NCI-H1694 (cell line): ENCODE results near the gene PIGB.
"Not testable (repeated sequence)": the region's sequence is repeated elsewhere in the genome, so short reads cannot be mapped to it uniquely, and the experiment has no call there.

Source experiments
- DNase-seq: peaks from one replicate; lab custom pipeline; 2025; lab: John Stamatoyannopoulos, UW

Gene PIGB

DNA sequence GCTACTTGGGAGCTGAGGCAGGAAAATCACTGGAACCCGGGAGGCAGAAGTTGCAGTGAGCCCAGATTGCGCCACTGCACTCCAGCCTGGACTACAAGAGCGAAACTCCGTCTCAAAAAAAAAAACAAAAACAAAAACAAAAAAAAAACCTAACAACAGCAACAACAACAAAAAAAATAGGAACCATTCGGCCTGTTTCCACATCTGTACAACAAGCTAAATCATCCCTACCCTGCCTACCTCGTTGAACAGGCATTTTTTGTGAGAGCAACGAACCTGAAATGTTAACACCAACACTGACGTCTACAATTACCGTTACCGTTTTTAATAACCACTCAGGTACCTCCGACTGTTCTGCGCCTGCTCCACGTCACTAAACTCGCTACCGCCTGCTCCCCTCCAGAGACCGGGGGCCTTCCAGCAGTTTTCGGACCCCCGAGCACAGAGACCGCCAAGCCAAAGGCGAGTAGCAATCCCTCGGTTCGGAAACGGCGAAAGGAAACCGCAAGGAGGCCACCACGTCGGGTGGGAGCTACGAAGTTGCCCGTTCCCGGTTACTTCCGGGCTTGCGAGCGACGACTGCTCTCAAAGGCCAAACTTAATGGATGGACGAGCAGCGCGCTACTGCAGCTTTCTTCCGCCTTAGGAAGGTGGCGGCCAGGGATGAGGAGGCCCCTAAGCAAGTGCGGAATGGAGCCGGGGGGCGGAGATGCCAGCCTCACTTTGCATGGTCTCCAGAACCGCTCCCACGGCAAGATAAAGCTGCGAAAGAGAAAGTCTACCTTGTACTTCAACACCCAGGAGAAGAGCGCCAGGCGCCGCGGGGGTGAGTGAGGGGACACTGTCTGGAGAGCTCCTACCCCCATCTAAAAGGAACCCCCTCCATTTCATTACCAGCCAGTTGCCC, at the start of gene PIGB, which contains the start of gene PIGBOS1:
TSS of gene PIGB (plus strand) at position 635 of the 907 bp plus-strand sequence. CDS start at position 664, 29 bp downstream.
TSS of gene PIGBOS1 (minus strand) at position 536 of the 907 bp plus-strand sequence. CDS start 1,331 bp downstream, outside the sequence.
- peak; percentile 47 for DNase-seq

DNA sequence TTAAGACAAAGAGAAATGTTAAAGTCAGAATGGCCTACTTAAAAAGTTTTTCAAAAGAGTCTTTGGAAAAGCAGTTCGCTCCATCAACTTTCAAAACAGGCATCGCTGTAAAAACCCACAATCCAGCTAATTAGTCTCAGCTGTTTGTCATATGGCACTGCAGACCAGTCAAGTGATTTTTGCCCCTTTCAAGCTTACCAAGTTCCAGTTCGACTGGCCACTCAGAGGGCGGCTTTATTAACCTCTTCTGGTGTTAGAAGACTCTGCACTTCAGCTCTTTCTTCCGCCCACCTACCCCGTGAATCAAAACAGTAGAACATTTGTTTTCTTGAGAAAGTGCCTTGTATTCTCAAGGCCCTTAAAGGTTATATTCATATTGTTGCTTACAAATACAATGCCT, 48.7 kb upstream of the PIGB start:
- DNase-seq: no peak

DNA sequence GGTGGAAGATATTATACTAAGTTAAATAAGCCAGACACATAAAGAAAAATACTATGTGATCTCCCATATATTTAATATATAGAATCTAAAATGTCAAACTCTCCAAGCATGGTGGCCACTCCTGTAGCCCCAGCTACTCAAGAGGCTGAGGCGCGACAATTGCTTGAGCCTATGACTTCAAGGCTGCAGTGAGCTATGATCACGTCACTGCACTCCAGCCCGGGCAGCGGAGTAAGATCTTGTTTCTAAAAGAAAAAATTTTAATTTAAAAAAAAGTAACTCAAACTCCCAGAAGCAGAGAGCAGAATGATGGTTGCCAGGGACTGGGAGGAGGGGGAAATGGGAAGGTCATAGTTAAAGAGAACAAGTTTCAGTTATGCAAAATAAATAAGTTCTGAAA, 42.7 kb upstream of the PIGB start:
- DNase-seq: no peak

DNA sequence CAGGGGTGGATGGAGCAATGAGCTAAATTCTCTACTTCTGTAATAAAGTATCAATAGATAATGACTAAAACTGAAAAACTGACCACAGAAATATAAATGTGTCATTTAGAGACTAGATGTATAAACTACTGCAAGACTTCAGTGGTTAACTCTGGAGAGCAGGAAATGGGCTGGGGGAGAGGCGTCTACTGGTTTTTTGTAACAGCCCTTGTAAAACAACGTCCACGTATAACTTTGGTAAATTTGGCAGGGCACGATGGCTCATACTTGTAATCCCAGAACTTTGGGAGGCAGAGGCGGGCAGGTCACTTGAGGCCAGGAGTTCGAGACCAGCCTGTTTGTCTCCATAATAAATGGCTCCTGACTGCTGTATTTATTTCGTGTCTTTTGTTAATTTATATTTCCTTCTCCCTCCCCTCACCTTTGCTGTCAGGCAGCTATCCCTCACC, 41.9 kb upstream of the PIGB start:
- DNase-seq: no peak

DNA sequence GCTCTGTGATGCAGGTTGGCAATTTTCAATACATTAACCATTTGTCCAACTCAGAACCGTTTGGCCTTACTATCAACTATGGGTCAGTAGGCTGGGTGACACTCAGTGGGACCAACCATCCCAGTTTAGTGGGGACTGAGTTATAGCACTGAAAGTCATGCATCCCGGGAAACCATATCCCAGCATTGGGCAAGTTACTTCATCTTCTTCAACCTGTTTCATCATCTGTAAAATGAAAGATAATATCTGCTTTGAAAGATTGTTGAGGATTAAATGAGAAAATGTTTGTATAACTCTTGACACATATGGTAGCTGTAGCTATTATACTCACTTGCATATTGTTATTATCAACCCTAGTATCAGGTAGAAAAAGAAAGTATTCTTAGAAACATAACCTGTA, 41.3 kb upstream of the PIGB start:
- DNase-seq: no peak

DNA sequence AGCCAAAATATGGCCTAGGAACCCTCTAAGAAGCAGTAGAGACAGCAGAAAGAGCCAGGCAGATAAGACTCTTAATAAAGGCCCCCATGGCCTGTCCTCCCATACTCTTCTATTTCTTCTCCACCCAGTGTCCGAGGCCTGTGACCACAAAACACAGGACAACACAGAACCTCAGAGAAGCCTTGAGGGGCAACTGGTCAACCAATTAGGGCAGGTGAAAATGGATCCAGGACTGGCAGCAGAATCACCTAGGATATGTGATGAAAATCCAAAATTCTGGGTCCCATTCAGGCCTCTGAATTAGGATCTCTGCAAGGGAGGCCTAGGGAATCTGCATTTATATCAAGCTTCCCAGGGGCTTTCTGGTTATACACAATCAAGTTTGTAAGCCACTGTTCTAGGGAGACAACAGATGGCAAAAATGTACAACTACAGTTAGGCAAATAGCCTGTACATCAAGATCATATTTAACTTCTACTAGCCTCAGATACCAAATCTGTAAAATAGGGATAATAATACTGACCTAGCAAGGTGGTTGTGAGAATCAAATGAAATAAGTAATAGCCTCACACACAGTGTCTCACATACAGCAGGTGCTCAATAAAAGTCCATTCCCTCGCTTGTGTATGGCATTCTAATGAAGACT, 39.8 kb upstream of the PIGB start:
- no peak for DNase-seq

DNA sequence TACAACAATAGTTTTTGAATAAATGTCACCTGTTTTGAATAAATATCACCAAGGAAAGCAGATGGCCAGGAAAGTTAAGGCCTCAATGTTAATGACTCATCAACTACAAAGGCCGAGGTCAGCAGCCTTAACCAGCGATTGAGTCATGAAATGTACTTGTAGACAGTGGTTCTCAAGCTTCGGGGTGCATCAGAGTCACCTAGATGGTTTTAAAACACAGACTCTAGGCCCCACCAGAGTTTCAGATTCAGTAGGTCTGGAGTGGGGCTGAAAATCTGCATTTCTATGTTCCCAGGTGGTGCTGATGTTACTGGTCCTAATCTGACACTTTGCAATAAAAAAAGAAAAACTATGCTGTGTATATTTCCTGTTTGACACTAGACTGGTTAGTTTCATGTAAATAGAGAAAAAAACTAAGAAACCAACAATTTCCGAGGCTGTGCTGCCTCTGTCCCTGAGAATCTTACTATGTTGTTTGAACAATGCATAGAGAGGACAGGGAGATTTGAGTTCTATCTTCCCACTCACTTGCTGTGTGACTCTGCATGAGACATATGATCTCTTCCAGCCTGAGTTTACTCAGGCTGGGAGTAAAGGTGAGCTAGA, 39.2 kb upstream of the PIGB start:
- no peak for DNase-seq

DNA sequence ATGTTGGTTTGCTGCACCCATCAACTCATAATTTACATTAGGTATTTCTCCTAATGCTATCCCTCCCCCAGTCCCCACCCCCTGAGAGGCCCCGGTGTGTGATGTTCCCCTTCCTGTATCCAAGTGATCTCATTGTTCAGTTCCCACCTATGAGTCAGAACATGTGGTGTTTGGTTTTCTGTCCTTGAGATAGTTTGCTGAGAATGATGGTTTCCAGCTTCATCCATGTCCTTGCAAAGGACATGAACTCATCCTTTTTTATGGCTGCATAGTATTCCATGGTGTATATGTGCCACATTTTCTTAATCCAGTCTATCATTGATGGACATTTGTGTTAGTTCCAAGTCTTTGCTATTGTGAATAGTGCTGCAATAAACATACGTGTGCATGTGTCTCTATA, 38.4 kb upstream of the PIGB start:
- DNase-seq: not testable (repeated sequence)

DNA sequence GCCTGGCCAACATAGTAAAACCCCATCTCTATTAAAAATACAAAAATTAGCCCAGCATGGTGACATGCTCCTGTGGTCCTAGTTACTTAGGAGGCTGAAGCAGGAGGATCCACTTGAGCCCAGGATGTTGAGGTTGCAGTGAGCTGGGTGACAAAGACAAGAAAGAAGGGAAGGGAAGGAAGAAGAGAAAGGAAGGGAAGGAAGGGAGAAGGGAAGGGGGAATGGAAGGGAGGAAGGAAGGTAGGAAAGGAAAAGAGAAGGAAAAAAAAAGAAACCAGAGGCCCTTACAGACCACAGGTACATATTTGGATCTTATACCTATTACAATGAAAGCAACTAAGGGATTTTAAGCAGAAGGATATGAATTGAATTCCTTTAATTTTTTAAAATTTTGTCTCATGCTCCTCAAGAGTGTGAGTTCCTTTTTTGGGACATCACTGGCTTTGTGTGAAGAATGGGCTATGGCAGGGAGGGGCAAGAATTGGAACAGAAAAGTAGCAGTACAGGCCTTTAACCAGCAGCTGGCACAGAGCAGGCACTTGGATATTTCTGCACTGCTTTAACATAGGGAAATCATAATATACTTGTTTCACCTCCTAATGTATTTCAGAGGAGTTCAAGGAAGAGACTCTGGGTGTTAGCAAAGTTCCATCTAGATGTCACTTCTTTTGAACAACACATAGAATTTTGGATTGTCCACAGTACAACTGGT, 37.3 kb upstream of the PIGB start:
- DNase-seq: no peak

DNA sequence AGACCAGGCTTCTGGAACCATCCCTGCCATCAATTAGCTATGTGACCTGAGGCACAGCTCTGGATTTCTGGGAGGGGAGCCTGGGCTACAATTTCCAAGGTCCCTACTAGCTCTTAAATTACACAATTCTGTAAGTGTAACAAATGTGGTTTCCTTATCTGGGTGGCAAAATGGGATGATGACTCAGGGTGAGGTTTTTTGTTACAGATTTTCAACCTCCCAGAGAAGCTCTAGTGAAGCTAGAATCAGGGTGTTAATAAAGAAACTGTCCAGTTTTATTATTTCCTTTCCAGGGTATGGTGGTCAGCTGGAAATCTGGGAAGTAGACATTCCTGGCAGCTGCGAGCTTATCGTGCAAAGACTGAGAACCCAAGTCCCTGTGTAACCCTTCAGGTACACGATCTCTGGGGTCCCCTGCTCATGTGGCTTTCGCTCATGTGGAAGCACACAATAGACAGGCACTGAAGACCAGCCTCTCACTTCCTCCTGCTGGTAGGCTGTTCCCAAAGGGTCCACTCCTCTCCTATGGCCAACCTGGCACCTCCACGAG, 36.7 kb upstream of the PIGB start:
- DNase-seq: no peak

DNA sequence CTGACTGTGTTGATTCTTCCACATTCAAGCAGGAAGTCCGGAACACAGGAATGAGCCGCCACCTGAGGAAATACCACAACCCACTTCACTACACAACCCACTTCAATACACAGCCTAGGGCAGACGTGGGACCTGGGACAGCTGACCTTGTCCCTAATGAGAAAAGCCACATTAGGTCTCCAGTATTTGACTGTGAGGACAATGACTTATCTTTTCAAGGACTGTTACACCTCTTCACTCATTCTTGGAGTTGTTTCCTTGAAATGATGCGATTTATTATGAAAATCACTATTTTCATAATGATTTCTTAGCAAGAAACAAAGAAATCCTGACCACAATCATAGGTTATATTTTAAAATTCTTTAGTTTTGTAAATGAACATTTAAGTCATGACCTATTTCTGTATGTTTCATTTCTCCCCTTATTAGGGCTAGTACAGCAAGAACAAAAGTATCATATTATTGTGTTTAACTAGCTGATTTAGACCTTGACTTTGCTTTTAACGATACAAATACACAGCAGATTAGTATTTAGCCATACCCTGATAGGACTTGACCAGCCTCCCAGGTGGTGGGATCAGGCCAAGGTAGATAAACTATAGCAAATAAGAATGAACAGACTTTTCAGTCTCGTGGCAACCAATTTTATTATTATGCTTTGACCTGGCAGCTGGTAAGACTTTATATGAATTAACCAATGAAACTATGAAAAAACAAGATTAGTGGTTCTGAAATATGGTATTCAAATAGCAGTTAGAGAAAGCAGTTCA, 35.5 kb upstream of the PIGB start:
- no peak for DNase-seq

DNA sequence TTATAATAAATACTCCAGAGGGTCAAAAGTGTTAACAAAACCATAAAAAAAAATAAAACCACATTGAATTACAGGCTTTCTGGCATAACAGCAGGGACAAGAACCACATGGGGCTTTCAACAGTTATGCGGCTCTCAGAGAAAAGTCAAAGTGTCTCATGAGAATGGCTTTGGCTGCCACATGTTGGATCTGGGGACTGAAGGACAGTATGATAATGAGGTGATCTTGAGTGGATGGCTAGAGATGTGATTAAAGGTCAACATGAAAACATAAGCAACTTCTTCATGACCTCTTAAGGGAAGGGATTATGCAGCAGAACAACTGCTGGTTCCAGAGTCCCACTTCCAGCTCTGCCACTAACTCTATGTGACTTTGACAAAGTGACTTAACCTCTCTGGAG, 34.6 kb upstream of the PIGB start:
- DNase-seq: no peak

DNA sequence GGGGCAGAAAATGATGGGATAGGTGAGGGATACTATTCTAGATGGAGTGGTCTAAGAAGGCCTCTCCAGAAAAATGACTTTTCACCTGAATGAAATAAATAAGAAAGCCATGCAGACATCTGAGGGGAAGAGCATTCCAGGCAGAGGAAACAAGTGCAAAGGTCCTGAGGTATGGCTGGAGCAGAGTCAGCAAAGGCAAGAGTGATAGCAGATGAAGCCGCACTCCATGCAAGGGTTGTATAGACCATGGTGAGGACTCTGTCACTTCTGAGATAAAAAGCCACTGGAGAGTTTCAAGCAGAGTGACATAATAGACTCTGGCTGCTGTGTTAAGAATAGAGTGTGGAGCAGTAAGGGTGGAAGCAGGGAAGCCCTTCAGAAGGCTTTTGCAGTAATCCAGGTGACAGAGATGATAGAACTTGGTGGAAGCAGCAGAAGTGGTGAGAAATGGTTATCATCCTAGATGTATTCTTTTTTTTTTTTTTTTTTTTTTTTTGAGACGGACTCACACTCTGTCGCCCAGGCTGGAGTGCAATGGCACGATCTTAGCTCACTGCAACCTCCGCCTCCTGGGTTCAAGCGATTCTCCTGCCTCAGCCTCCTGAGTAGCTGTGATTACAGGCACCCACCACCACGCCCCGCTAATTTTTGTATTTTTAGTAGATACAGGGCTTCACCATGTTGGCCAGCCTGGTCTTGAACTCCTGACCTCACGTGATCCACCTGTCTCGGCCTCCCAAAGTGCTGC, 32.4 kb upstream of the PIGB start:
- DNase-seq: not testable (repeated sequence)

DNA sequence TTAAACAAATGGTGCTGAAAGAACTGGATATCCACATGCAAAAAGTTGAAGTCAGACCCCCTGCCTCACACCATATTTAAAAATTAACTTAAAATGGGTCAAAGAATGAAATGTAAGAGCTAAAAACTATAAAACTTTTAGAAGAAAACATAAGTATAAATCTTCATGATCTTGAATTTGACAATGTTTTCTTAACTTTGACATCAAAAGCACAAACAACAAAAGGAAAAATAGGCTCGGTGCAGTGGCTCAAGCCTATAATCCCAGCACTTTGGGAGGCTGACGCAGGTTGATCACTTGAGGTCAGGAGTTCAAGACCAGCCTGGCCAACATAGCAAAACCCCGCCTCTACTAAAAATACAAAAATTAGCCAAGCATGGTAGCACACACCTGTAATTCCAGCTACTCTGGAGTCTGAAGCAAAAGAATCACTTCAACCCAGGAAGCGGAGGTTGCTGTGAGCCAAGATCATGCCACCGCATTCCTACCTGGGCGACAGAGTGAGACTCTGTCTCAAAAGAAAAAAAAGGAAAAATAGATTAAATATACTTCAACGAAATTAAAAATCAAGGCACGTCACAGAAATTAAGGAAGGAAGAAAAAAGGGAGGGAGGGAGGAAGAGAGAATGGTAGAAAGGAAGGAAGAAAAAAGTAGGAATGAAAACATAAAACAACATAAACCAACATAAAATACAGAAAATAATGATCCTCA, 30.9 kb upstream of the PIGB start:
- no peak for DNase-seq

DNA sequence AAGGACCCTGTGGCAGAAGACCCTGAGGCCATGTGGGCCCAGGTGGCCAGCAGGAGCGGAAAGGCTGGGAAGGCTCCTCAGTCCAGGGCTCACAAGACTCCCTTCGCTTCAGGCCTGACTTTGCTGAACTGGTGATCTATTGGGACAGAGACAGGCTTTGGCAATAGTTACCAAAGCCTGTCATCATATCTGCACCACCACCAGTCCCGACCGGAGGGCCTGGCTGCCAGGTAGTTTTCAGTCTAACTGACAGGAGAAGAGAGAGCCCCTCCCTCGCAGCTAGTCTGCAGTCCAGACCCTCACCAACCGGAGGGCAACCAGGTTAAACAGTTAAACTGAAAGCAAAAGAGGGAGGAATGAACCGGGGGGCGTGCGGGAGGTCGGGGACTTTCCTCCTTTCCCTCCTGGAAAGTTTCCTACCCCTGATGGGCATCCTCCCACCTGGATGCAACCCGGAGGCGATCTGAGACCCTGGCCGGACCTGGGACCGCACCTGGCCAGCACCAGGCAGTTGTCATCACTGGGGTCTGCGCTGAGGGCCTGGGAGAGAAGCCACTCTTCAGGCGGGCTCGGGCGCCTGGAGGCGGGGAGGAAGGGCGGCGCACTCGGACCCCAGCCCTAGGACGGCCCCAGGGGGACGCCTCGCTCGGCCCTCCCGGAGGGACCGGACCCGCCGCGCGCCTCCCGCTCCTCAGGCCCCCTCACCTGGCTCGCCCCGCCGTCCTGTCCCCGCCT, 29.8 kb upstream of the PIGB start:
- DNase-seq: no peak

DNA sequence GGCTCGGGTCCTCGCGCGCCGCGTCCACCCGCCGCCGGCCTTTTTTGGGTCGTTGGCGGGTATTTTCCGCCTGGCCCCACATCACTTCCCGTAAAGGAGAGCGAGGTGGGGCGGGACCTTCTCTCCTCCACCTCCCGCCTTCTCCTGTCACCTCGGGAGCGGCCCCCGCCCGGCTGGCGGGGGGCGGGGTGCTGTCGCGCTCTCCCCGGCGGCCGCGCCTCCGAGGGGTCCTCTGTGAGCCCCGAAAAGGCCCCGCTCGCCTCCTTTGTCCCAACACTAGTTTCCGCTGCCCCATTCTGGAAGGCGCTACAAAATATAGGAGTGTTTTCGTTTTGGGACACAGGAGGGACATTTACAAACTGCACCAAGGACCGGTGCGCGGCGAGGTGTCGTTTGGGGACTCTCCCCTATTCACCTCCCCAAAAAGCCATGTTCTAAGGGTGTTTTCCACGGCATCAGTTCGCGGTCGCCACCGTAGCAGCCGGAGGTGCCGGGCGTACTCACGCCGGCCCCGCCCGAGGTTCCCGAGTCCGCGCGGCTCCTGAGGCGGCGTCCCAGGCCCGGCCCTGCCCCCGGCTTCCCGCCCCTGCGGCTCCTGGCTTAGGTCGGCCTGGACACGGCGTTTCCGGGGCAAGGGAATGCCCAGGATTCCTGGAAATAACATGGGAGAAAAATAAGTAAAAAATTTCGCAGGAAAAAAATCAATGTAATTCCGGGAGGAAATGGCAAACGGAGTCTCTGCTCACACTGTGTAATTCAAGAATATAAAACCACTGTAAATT, 29.1 kb upstream of the PIGB start, which contains the start of gene RAB27A:
TSS of gene RAB27A (minus strand) at position 68 of the 782 bp plus-strand sequence. CDS start 54,879 bp downstream, outside the sequence.
- peak; percentile 19 for DNase-seq

DNA sequence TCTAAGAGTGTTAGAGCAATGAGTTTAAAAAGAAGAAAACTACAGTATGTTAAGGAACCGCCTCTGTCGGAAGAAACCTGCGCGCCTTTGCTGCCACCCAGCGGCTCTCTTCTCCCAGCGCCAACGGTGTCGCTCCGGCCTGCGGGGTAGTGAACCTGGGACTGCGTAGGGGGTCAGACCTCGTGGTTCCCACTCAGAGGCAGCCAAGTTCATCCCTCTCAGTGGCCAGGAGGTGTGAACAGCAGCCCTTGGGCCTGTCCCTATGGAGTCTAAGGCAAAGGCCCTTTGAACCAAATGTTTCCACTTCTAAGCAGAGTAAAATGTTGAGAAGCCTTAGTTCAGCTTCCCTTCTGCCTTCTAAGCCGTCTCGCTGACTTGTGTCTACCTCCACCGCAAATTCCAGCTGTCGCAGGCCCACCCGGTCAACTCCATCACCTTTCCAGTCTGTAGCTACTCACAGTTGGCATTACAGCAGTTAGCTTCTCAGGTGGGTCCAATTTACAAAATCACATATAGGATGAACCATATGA, 28.4 kb upstream of the PIGB start:
- peak; percentile 67 for DNase-seq

DNA sequence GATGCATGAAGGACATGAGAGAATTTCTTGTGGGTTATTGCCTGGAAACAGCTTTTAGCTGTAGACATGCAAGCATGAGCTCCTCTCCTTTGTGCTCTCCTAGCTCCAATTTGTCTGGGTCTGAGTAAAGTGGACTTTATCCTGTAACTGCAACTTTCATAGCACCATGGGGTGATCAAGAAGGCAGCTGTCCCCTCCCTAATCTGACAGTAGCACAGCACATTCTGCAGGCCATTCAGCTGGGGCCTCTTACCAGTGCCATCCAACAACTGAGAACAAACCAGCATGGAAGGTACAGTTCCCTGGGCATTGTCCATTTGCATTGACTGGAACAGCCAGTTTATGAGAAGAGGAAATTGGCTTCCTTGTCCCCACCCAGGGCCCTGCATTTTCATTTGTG, 21.7 kb upstream of the PIGB start:
- no peak for DNase-seq
